Measurements from ENCODE around the gene SHD.
A peak's percentile ranks its signal among the peaks of the same experiment; 100 is the strongest.
"Not testable (repeated sequence)": the region's sequence is repeated elsewhere in the genome, so short reads cannot be mapped to it uniquely, and the experiment has no call there.

SHD gene, protein sequence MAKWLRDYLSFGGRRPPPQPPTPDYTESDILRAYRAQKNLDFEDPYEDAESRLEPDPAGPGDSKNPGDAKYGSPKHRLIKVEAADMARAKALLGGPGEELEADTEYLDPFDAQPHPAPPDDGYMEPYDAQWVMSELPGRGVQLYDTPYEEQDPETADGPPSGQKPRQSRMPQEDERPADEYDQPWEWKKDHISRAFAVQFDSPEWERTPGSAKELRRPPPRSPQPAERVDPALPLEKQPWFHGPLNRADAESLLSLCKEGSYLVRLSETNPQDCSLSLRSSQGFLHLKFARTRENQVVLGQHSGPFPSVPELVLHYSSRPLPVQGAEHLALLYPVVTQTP

DNA sequence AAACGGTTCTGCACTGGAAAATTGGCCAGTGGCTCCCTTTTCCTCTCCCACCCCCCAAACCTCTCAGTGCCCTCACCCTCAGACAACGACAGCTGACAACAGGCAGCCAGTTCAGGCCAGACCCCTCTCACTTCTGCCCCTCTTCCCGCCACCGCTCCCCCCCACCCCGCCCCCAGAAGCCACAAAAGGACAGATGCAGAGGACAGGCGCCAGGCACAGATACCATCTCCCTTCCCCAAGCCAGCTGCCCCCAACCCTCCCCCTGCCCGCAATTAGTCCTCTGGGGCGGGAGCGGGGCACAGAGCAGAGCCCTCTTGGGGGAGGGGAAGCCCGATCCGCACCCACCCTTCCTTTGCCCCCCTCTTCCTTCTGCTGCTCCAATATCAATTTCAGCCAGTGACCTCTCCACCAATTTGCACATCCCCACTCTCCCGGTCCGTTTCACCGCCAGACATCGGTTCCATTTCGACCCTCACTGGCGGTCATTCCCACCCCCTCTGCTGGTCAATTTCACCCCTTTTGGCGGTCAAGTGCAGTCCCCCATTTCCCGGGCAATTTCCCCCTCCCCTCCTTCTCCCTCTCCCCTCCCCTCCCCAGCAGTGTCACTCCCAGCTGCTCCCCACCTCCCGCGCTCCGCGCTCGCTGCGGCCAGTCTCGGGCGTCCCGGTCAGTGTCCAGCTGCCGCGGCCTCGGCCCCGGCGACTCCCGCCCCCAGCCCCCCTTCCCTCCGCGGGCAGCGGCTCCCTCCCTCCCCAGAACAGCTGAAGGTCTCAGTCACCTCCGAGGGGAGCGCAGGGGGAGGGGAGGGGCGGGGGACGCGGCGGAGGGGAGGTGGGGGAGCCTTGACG, at the start of gene SHD:
Gene SHD, plus strand, starts transcription at position 848 of the 848 bp plus-strand sequence. CDS start 798 bp downstream, outside the sequence.
- no peak for DNase-seq

DNA sequence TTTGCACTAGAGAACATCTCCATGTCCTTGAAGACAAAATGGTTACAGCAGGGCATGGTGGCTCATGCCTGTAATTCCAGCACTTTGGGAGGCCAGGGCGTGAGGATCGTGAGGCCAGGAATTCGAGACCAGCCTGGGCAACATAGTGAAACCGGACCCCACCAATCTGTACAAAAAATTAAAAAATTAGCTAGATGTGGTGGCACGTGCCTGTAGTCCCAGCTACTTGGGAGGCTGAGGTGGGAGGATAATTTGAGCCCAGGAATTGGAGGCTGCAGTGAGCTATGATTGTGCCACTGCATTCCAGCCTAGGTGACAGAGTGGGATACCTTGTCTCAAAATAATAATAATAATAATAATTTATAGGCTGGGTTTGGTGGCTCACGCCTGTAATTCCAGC, 48.8 kb upstream of the SHD start:
- DNase-seq = not testable (repeated sequence)

DNA sequence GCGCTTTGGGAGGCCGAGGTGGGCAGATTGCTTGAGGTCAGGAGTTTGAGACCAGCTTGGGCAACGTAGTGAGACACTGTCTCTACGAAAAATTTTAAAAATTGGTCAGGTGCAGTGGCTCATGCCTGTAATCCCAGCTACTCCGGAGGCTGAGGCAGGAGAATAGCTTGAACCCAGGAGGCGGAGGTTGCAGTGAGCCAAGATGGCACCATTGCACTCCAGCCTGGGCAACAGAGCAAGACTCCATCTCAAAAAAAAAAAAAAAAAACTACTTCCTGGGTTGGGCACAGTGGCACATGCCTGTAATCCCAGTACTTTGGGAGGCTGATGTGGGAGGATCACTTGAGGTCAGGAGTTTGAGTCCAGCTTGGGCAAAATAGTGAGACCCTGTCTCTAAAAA, 47.5 kb upstream of the SHD start:
- DNase-seq = not testable (repeated sequence)

DNA sequence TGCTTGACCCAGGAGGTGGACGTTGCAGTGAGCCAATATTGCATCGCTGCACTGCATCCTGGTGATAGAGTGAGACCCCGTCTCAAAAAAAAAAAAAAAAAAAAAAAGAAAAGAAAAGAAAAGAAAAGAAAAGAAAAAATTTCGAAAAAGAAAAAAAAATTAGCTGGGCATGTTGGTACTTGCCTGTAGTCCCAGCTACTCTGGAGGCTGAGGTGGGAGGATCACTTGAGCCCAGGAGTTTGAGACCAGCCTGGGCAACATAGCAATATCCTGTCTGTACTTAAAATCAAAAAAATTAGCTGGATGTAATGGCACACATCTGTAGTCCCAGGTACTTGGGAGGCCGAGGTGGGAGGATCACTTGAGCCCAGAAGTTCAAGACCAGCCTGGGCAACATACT, 46.9 kb upstream of the SHD start:
- DNase-seq = not testable (repeated sequence)

DNA sequence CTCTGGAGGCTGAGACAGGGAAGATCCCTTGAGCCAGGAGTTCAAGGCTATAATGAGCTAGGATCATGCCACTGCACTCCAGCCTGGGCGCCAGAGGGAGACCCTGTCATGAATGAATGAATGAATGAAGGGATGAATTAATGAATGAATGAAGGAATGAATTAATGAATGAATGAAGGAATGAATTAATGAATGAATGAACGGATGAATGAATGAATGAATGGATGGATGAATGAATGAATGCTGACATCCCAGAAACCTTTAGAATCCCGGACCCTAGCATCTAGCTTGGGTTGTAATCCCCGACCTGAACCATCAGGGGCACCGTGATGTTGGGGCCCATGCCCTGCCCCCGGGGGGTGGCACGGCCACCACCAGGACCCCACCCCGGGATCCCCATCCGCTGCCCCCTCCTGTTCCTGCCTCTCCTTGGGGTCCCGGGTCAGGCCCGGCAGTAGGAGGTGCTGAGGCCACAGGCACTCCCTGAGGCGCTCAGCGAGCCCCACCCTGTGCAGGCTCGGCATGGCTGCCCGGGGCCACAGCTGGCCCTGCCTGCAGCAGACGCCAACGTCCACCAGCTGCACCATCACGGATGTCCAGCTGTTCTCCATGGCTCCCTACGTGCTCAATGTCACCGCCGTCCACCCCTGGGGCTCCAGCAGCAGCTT, 46.3 kb upstream of the SHD start:
- no peak for DNase-seq

DNA sequence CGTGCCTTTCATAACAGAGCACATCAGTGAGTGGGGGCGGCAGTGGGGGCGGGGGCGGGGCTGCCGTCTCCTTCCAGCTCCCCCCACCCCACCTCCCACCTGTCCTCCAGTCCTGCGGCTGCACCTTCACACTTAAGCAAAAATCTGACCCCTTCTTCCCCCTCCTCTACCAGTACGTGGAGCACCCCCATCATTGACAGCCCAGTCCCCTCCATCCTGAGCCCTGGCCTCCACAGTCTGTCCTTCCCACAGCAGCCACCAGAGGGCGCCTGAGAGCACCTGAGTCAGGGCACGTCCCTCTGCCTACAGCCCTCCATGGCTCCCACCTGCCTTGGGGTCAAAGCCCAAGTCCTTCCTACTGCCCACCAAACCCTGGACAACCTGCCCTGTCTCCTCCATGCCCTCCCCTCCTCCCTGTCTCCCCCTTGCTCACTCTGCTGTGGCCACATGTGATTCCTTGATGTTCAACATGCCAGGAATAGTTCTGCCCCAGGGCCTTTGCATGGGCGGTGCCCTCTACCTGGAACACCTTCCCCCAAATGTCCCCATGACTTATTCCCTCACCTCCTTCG, 45.7 kb upstream of the SHD start:
- peak; percentile 93 for DNase-seq

DNA sequence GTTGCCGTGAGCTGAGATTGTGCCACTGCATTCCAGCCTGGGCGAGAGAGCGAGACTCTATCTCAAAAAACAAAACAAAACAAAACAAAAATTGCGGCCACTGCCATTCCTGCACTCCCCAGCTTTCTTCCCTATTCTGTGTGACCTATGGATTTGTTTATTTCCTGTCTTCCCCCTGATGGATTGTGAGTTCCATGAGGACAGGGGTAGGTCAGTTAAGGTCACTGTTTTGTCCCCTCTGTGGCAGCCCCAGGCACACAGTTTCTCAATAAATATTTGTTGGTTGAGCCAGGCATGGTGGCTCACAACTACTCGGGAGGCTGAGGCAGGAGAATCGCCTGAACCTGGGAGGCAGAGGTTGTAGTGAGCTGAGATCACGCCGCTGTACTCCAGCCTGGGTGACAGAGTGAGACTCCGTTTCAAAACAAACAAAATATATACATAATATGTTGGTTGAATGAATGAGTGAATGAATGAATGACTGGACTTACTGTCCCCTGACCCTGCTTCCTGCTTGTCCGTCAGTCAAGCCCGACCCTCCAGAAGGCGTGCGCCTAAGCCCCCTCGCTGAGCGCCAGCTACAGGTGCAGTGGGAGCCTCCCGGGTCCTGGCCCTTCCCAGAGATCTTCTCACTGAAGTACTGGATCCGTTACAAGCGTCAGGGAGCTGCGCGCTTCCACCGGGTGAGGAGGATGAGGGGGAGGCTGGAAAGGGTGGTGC, 44.8 kb upstream of the SHD start:
- DNase-seq = no peak

DNA sequence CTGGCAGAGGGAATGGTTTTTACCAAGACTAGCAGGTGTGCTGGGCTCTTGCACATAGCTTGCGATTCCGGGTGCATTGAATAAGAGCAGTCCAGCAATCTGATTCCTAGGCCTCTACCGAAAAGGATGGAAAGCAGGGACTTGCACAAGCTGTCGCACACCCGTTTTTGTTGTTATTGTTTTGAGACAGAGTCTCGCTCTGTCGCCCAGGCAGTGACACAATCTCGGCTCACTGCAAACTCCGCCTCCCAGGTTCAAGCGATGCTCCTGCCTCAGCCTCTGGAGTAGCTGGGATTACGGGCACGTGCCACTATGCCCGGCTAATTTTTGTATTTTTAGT, 44.2 kb upstream of the SHD start:
- DNase-seq = no peak

DNA sequence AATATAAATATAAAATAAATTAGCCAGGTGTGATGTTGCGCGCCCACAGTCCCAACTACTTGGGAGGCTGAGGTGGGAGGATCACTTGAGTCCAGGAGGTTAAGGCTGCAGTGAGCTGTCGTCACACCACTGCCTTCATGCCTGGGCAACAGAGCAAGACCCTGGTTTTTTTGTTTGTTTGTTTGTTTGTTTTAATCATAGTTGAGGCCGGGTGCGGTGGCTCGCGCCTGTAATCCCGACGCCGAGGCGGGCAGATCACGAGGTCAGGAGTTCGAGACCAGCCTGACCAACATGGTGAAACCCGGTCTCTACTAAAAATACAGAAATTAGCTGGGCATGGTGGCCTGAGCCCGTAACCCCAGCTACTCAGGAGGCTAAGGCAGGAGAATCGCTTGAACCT, 41.6 kb upstream of the SHD start:
- not testable (repeated sequence) for DNase-seq

DNA sequence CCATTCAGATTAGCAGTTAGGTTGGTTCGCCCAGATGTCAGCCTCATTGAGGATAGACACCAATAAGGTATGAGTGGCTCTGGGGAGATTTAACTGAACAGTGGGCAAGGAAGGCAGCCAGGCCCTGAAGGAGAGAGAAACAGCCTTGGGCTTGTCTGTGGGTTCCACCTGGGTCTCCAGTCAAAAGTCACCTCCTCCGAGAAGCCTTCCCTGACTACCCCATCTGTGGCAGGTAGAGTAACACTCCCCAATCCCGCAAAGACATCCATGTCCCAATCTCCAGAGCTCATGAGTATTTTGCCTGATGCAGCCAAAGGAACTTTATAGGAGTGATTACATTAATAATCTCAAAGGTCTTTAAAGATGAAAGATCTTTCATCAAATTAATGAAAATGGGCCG, 40.2 kb upstream of the SHD start:
- DNase-seq = no peak

DNA sequence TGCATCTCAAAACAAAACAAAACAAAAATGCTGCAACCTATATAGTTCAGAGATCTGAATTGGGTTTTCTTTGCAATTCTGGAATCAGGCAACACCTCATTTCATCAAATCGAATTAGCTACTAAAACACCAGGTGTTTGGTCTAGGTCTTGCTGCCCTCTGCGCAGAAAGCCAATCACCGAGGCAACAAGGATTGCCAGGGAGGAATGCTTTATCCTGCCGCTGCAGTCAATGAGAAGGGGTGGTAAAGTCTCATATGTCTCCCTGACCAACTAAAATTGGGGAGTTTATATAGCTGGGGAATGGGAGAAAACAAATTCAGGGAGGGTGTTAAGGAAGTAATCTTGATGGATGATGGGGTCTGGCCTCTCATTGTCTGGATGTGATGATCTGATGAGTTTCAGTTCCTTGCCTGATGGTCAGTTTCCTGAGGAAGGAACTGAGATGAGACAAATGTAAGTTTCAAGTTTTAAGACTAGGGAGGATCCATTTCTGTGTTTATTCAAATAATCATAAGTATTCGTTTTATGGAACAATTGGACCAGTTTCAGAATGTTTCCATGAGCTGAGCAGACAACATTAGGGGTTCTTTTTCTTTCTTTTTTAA, 37.1 kb upstream of the SHD start:
- DNase-seq = no peak

DNA sequence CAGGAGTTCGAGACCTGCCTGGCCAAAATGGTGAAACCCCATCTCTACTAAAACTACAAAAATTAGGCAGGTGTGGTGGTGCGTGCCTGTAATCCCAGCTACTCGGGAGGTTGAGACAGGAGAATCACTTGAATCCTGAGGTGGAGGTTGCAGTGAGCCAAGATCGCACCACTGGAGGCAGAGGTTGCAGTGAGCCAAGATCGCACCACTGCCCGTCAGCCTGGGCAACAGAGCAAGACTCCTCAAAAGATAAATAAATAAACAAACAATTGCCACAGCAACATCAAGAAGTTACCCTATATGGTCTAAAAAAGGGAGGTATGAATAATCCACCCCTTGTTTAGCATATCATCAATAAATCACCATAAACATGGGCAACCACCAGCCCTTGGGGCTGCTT, 33.1 kb upstream of the SHD start:
- not testable (repeated sequence) for DNase-seq

DNA sequence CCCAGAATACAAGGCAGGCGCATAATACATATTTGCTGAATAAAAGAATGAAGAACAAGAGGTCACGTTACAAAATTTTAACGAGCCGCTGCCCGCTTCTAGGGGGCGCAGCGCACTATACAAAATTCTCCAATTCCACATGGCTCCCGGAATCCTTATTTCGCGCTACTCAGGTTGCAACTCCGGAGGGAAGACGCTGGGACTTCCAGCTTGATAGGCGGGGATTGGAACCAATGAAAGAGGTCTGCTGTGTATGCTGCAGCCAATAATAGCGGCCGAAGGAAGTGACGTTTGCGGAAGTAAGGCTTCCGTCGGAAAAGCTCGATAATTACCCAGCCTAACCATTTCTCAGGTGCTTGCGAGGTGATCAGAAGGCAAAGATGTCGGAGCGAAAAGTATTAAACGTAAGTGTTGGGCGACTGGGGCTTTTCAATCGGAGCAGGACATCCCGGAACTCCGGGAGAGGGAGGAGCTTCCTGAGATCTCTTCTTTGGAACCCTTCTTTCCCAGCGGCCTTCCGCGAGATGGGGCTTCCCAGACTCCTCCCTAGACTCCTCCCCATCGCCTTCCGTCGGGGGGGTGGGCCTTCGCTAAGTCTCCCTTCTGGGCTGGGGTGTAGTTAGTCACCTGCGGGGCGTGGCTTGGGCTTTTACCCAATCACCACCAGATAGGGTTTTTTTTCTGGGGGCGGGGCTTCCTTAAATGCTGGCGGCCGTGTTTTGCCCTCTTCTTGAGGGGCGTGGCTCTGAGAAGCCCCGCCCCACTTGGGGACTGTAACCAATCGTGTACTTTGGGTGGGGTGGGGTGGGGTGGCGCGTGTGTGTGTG, 32.1 kb upstream of the SHD start, which contains the start of gene YJU2:
Gene YJU2, plus strand, starts transcription at position 314 of the 827 bp plus-strand sequence. Its CDS starts 67 bp downstream, at position 381.
- DNase-seq = peak; percentile 99

DNA sequence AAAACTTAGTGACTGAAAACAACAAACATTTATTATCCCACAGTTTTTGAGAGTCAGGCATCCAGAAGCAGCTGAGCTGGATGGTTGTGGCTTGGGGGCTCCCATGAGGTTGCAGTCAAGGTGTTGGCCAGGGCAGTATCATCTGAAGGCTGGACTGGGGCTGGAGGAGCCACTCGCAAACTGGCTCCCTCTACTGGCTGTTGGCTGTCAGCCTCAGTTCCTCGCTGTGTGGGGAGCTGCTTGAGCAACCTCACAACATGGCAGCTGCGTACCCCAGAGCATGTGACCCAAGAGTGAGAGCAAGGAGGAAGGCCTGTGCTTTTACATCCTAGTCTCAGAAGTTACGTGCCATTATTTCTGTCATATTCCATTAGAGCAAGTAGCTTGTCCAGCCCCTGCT, 22.5 kb upstream of the SHD start:
- no peak for DNase-seq

DNA sequence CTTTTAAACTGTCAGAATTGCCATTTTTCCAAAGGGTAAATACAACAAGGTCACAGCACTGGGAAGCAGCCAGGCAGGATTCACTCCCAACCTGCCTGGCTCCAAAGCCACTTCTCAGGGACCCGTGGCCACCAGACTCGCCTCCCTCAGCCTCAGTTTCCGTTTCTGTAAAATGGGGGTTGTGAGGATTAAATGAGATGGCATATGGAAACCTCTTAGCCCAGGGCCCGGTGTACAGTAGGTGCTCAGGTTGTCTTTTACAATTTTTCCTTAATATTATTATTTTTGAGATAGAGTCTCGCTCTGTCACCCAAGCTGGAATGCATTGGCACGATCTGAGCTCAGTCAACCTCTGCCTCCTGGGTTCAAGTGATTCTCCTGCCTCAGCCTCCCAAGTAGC, 22.0 kb upstream of the SHD start:
- no peak for DNase-seq

DNA sequence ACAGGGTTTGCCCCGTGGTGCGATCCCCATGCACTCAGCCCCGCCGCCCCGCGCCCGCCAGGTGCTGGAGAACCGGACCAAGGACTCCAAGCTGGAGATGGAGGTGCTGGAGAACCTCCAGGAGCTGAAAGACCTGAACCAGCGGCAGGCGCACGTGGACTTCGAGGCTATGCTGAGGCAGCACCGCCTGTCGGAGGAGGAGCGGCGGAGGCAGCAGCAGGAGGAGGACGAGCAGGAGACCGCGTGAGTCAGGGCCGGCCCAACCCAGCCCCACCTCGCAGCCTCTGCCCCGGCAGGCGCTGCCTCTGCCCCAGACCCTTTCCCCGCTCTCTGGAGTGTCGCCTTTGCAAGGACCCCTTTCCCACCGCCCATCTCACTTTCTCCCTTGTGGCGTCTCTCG, 20.9 kb upstream of the SHD start:
- DNase-seq = no peak

DNA sequence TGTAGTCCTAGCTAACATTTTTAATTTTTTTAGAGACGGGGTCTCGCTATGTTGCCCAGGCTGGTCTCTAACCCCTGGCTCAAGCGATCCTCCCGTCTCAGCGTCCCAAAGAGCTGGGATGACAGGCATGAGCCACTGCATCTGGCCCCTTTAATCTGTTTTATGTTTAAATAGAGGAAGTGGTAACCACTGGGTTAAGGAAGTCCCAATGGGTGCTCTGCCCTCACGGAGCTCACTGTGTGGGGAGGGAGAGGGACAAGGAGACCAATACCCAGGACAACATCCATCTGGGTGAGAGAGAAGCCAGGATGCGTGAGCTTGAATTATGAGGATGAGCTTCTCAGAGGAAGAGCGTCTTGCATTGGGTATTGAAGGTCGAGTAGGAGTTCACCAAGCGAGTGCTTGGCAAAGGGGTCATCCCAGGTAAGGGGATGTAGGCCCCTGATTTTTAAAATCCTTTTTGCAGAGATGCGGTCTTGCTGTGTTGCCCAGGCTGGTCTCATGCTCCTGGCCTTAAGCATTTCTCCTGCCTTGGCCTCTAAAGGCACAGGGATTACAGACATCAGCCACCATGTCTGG, 18.4 kb upstream of the SHD start:
- DNase-seq = no peak

DNA sequence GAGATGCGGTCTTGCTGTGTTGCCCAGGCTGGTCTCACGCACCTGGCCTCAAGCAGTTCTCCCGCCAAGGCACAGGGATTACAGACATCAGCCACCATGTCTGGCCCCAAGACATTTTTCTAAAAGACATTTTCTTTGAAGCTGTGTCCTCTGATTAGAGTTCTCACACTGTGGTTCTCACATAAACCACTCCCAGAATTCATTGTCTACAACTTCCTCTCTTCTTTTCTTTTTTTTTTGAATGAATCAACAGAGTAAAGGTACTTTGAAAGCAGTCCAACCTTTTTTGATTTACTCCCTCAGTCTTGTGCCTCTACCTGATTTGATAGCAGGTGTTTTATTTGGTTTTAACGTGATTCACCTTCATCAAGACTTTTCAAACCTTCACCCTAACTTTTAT, 14.3 kb upstream of the SHD start:
- no peak for DNase-seq

DNA sequence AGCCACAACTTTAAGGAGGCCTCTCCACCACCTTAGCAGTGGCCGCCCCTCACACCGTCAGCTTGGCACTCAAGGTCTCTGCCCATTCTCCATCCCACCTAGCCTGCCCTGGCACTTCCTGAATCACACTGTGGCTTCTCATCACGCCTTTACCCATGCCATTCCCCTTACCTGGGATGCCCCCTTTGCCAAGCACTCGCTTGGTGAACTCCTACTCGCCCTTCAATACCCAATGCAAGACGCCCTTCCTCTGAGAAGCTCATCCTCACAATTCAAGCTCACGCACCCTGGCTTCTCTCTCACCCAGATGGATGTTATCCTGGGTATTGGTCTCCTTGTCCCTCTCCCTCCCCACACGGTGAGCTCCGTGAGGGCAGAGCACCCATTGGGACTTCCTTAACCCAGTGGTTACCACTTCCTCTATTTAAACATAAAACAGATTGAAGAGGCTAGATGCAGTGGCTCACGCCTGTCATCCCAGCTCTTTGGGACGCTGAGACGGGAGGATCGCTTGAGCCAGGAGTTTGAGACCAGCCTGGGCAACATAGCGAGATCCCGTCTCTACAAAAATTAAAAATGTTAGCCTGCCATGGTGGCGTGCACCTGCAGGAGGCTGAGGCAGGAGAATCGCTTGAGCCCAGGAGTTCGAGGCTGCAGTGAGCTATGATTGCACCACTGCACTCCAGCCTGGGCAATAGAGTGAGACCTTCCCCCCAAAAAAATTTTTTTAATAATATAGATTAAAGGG, 12.6 kb upstream of the SHD start:
- no peak for DNase-seq
